Measurements from ENCODE around the gene FCN3.
"Not testable (repeated sequence)": the region's sequence is repeated elsewhere in the genome, so short reads cannot be mapped to it uniquely, and the experiment has no call there.

The FCN3 gene

GRCh38 chr1:27409669-27410068 lies 35.0 kb upstream of the FCN3 start:
- Histone ChIP-seq H3K36me3 (ENCODE audit: control insufficient read depth, low read length) (peaks cover 53% of the 10 kb centered on the region), H3F3A (ENCODE audit: control insufficient read depth, insufficient read depth) (no peaks in the 10 kb centered on the region), H3K27me3 (ENCODE audit: control insufficient read depth, low read length) (no peaks in the 10 kb centered on the region), H3K4me1 (ENCODE audit: control insufficient read depth, low read length) (no peaks in the 10 kb centered on the region), H3K4me2 (ENCODE audit: low read length) (no peak overlapping the region), H3K9me3 (ENCODE audit: control insufficient read depth, insufficient read depth, low read length) (no peaks in the 10 kb centered on the region), H3K4me3 (ENCODE audit: low read length) (no peak overlapping the region), H3K79me2 (ENCODE audit: control insufficient read depth, low read length) (no peaks in the 10 kb centered on the region), H4K20me1 (ENCODE audit: control insufficient read depth, insufficient read depth, low read depth, low read length) (no peaks in the 10 kb centered on the region), H3K9me2 (replicated peaks; ENCODE audit: control insufficient read depth, low read length) (no peaks in the 10 kb centered on the region), H3K27ac (ENCODE audit: low read depth, low read length) (no peak overlapping the region)
- TF ChIP-seq EZH2phosphoT487 (IDR thresholded peaks at IDR 0.05; ENCODE audit: borderline replicate concordance, low read length) (no peak), CTCF (IDR thresholded peaks at IDR 0.05; ENCODE audit: low read depth, low read length, poor library complexity, severe bottlenecking) (no peak)

GRCh38 chr1:27408151-27408550 lies 33.5 kb upstream of the FCN3 start:
- Histone ChIP-seq H3F3A (ENCODE audit: control insufficient read depth, insufficient read depth) (no peaks in the 10 kb centered on the region), H3K9me2 (replicated peaks; ENCODE audit: control insufficient read depth, low read length) (no peaks in the 10 kb centered on the region), H3K36me3 (ENCODE audit: control insufficient read depth, low read length) (peaks cover 38% of the 10 kb centered on the region), H3K4me2 (ENCODE audit: low read length) (no peak overlapping the region), H3K4me1 (ENCODE audit: control insufficient read depth, low read length) (peaks cover 14% of the 10 kb centered on the region), H4K20me1 (ENCODE audit: control insufficient read depth, insufficient read depth, low read depth, low read length) (no peaks in the 10 kb centered on the region), H3K4me3 (ENCODE audit: low read length) (no peak overlapping the region), H3K27me3 (ENCODE audit: control insufficient read depth, low read length) (no peaks in the 10 kb centered on the region), H3K27ac (ENCODE audit: low read depth, low read length) (no peak overlapping the region), H3K79me2 (ENCODE audit: control insufficient read depth, low read length) (no peaks in the 10 kb centered on the region), H3K9me3 (ENCODE audit: control insufficient read depth, insufficient read depth, low read length) (no peaks in the 10 kb centered on the region)
- TF ChIP-seq CTCF (IDR thresholded peaks at IDR 0.05; ENCODE audit: low read depth, low read length, poor library complexity, severe bottlenecking) (no peak), EZH2phosphoT487 (IDR thresholded peaks at IDR 0.05; ENCODE audit: borderline replicate concordance, low read length) (no peak)

- not testable (repeated sequence) for H3F3A ChIP-seq (ENCODE audit: control insufficient read depth, insufficient read depth); H4K20me1 ChIP-seq (ENCODE audit: control insufficient read depth, insufficient read depth, low read depth, low read length); H3K9me3 ChIP-seq (ENCODE audit: control insufficient read depth, insufficient read depth, low read length); H3K4me3 ChIP-seq (ENCODE audit: low read length); H3K9me2 ChIP-seq (replicated peaks; ENCODE audit: control insufficient read depth, low read length); H3K79me2 ChIP-seq (ENCODE audit: control insufficient read depth, low read length); H3K4me2 ChIP-seq (ENCODE audit: low read length); H3K27ac ChIP-seq (ENCODE audit: low read depth, low read length); H3K27me3 ChIP-seq (ENCODE audit: control insufficient read depth, low read length)
- Histone ChIP-seq H3K36me3 (ENCODE audit: control insufficient read depth, low read length) (peaks cover 24% of the 10 kb centered on the region), H3K4me1 (ENCODE audit: control insufficient read depth, low read length) (peaks cover 22% of the 10 kb centered on the region)
Measured at GRCh38 chr1:27406791-27407190, 32.2 kb upstream of the FCN3 start.

- Histone ChIP-seq H3K9me3 (ENCODE audit: control insufficient read depth, insufficient read depth, low read length) (no peaks in the 10 kb centered on the region), H3K4me2 (ENCODE audit: low read length) (no peak overlapping the region), H3K4me3 (ENCODE audit: low read length) (no peak overlapping the region), H3K9me2 (replicated peaks; ENCODE audit: control insufficient read depth, low read length) (no peaks in the 10 kb centered on the region), H3K4me1 (ENCODE audit: control insufficient read depth, low read length) (peaks cover 22% of the 10 kb centered on the region), H3K36me3 (ENCODE audit: control insufficient read depth, low read length) (peaks cover 23% of the 10 kb centered on the region), H3K79me2 (ENCODE audit: control insufficient read depth, low read length) (no peaks in the 10 kb centered on the region), H3K27me3 (ENCODE audit: control insufficient read depth, low read length) (no peaks in the 10 kb centered on the region), H4K20me1 (ENCODE audit: control insufficient read depth, insufficient read depth, low read depth, low read length) (no peaks in the 10 kb centered on the region), H3F3A (ENCODE audit: control insufficient read depth, insufficient read depth) (0 out of 2 replicates have a peak, but pooled peaks cover 4% of the 10 kb centered on the region), H3K27ac (ENCODE audit: low read depth, low read length) (no peak overlapping the region)
- no peak for TF ChIP-seq CTCF (IDR thresholded peaks at IDR 0.05; ENCODE audit: low read depth, low read length, poor library complexity, severe bottlenecking)
- no peak for TF ChIP-seq EZH2phosphoT487 (IDR thresholded peaks at IDR 0.05; ENCODE audit: borderline replicate concordance, low read length)
Measured at GRCh38 chr1:27406362-27406680, 31.7 kb upstream of the FCN3 start.

- H3K27ac ChIP-seq (ENCODE audit: low read depth, low read length); H3K4me2 ChIP-seq (ENCODE audit: low read length); H3K9me2 ChIP-seq (replicated peaks; ENCODE audit: control insufficient read depth, low read length); H3K79me2 ChIP-seq (ENCODE audit: control insufficient read depth, low read length); H3K9me3 ChIP-seq (ENCODE audit: control insufficient read depth, insufficient read depth, low read length); H3F3A ChIP-seq (ENCODE audit: control insufficient read depth, insufficient read depth); H3K4me3 ChIP-seq (ENCODE audit: low read length); H4K20me1 ChIP-seq (ENCODE audit: control insufficient read depth, insufficient read depth, low read depth, low read length); H3K27me3 ChIP-seq (ENCODE audit: control insufficient read depth, low read length): not testable (repeated sequence)
- Histone ChIP-seq H3K36me3 (ENCODE audit: control insufficient read depth, low read length) (peaks cover 18% of the 10 kb centered on the region), H3K4me1 (ENCODE audit: control insufficient read depth, low read length) (peaks cover 22% of the 10 kb centered on the region)
Measured at GRCh38 chr1:27405598-27406361, 31.2 kb upstream of the FCN3 start.

Measured in DOHH2 (cell line).